ENCODE measurements around the gene UQCRC2.

DNA sequence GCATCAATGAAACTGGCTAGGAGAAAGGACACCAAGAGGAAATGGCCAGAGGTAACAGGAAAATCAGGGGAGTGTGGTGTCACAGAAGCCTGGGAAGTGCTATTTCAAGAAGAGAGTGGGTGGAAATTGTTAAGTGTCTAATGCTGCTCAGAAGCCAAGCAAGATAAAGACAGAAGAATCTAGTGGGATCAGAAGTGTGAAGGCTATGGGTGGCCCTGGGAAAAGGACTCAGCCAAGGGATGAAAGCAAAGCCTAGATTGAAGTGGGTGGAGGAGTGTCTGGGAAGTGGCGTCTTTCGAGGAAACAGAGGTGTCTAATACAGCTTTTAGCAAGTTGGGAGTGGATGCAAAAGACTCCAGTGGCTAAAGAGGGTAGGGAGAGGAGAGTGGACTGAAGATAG is 34.3 kb downstream of the UQCRC2 start:
- TF ChIP-seq POLR2A (IDR thresholded peaks at IDR 0.05; ENCODE audit: low read depth, low read length): no peak
- no peak for TF ChIP-seq TAF1 (IDR thresholded peaks at IDR 0.05; ENCODE audit: borderline replicate concordance, low read depth, low read length)
- no peak for TF ChIP-seq POLR2AphosphoS5 (IDR thresholded peaks at IDR 0.05; ENCODE audit: low read depth, low read length)
